Measurements from ENCODE around the gene VKORC1L1. TPM values are rescaled to one million over a fixed set of nuclear protein-coding genes. Genes with fewer than 3 reads are reported as not detected.
"Not testable (repeated sequence)": the region's sequence is repeated elsewhere in the genome, so short reads cannot be mapped to it uniquely, and the experiment has no call there.

The VKORC1L1 gene
- total RNA-seq, 1 experiment from 2014 or later: 31.7 TPM

- H3F3A ChIP-seq (ENCODE audit: insufficient read depth, low read depth): peaks cover 23% of the 10 kb centered on the region
Measured at GRCh38 chr7:65955718-65956117, 82.8 kb downstream of the VKORC1L1 start.

GRCh38 chr7:65960351-65961074 lies 87.6 kb downstream of the VKORC1L1 start:
- Histone ChIP-seq H3K4me2 (no peak overlapping the region), H3K9me3 (ENCODE audit: insufficient read depth, low read depth) (no peaks in the 10 kb centered on the region), H2AFZ (no peak overlapping the region), H3K4me3 (no peak overlapping the region), H3K79me2 (ENCODE audit: low read depth) (no peaks in the 10 kb centered on the region), H3K36me3 (ENCODE audit: low read depth) (peaks cover 28% of the 10 kb centered on the region), H3F3A (ENCODE audit: insufficient read depth, low read depth) (peaks cover 12% of the 10 kb centered on the region; the same call in 1 of the 2 replicates), H4K20me1 (ENCODE audit: insufficient read depth) (no peaks in the 10 kb centered on the region), H3K9me2 (ENCODE audit: insufficient read depth) (no peaks in the 10 kb centered on the region), H3K27me3 (ENCODE audit: insufficient read depth, low read depth) (no peaks in the 10 kb centered on the region), H3K4me1 (replicated peaks; ENCODE audit: insufficient read depth) (no peaks in the 10 kb centered on the region), H3K27ac (no peak overlapping the region)
- POLR2A ChIA-PET (ENCODE audit: unreplicated experiment): no interaction called here
- DNase-seq: no peak
- intact Hi-C loops (cut with micrococcal nuclease; ENCODE audit: unreplicated experiment): no loop called here
- TF ChIP-seq EZH2 (IDR thresholded peaks at IDR 0.05; ENCODE audit: low read depth) (no peak), CTCF (conservative IDR thresholded peaks at IDR 0.05) (no peak)
- BruUV-seq (replicated peaks): no TSS peak
- CTCF ChIA-PET: no interaction called here

More at GRCh38 chr7:65955718-65956117, 82.8 kb downstream of the VKORC1L1 start:
- peaks cover 29% of the 10 kb centered on the region for H3K36me3 ChIP-seq (ENCODE audit: low read depth)
- H2AFZ ChIP-seq: no peak overlapping the region
- H3K4me3 ChIP-seq: no peak overlapping the region
- no peaks in the 10 kb centered on the region for H3K9me3 ChIP-seq (ENCODE audit: insufficient read depth, low read depth)
- H3K79me2 ChIP-seq (ENCODE audit: low read depth): no peaks in the 10 kb centered on the region
- no peak overlapping the region for H3K4me2 ChIP-seq
- DNase-seq: no peak
- no peaks in the 10 kb centered on the region for H3K9me2 ChIP-seq (ENCODE audit: insufficient read depth)
- no peak overlapping the region for H3K27ac ChIP-seq
- no peak for TF ChIP-seq EZH2 (IDR thresholded peaks at IDR 0.05; ENCODE audit: low read depth)
- H3K27me3 ChIP-seq (ENCODE audit: insufficient read depth, low read depth): no peaks in the 10 kb centered on the region
- H4K20me1 ChIP-seq (ENCODE audit: insufficient read depth): 0 out of 2 replicates have a peak, but pooled peaks cover 3% of the 10 kb centered on the region
- peaks cover 5% of the 10 kb centered on the region; the same call in 1 of the 2 replicates for H3K4me1 ChIP-seq (replicated peaks; ENCODE audit: insufficient read depth)
- intact Hi-C loops (cut with micrococcal nuclease; ENCODE audit: unreplicated experiment): no loop called here
- BruUV-seq (replicated peaks): no TSS peak
- ChIA-PET POLR2A (ENCODE audit: unreplicated experiment) (no interaction called here), CTCF (no interaction called here)

- ChIA-PET CTCF (no interaction called here), POLR2A (ENCODE audit: unreplicated experiment) (no interaction called here)
- intact Hi-C loops (cut with micrococcal nuclease; ENCODE audit: unreplicated experiment): no loop called here
- Histone ChIP-seq H3K27me3 (ENCODE audit: insufficient read depth, low read depth) (no peaks in the 10 kb centered on the region), H3K4me3 (no peak overlapping the region), H3K79me2 (ENCODE audit: low read depth) (no peaks in the 10 kb centered on the region), H2AFZ (no peak overlapping the region), H3K4me2 (no peak overlapping the region), H3K4me1 (replicated peaks; ENCODE audit: insufficient read depth) (no peaks in the 10 kb centered on the region), H3K27ac (no peak overlapping the region), H3K9me2 (ENCODE audit: insufficient read depth) (no peaks in the 10 kb centered on the region), H3K36me3 (ENCODE audit: low read depth) (peaks cover 28% of the 10 kb centered on the region), H4K20me1 (ENCODE audit: insufficient read depth) (no peaks in the 10 kb centered on the region), H3F3A (ENCODE audit: insufficient read depth, low read depth) (peaks cover 12% of the 10 kb centered on the region; the same call in 1 of the 2 replicates), H3K9me3 (ENCODE audit: insufficient read depth, low read depth) (no peaks in the 10 kb centered on the region)
- BruUV-seq (replicated peaks): no TSS peak
- TF ChIP-seq EZH2 (IDR thresholded peaks at IDR 0.05; ENCODE audit: low read depth) (no peak), CTCF (conservative IDR thresholded peaks at IDR 0.05) (no peak)
- no peak for DNase-seq
Measured at GRCh38 chr7:65962033-65962432, 89.2 kb downstream of the VKORC1L1 start.

- DNase-seq; H3K4me3 ChIP-seq; H3K27ac ChIP-seq; H2AFZ ChIP-seq; POLR2A ChIA-PET (ENCODE audit: unreplicated experiment); H3K9me3 ChIP-seq (ENCODE audit: insufficient read depth, low read depth); H3K4me1 ChIP-seq (replicated peaks; ENCODE audit: insufficient read depth); H3K27me3 ChIP-seq (ENCODE audit: insufficient read depth, low read depth); H3K4me2 ChIP-seq; H3F3A ChIP-seq (ENCODE audit: insufficient read depth, low read depth); intact Hi-C loops (cut with micrococcal nuclease; ENCODE audit: unreplicated experiment); BruUV-seq (replicated peaks); CTCF ChIA-PET; H3K79me2 ChIP-seq (ENCODE audit: low read depth); H4K20me1 ChIP-seq (ENCODE audit: insufficient read depth); H3K9me2 ChIP-seq (ENCODE audit: insufficient read depth): not testable (repeated sequence)
- peaks cover 24% of the 10 kb centered on the region for H3K36me3 ChIP-seq (ENCODE audit: low read depth)
Measured at GRCh38 chr7:65964671-65965070, 91.8 kb downstream of the VKORC1L1 start.
